Epithelial cell of proximal tubule (primary cell): Measurements from ENCODE around the gene NAB1. TPM values are rescaled to one million over a fixed set of nuclear protein-coding genes. Genes with fewer than 3 reads are reported as not detected.
A peak's percentile ranks its signal among the peaks of the same experiment; 100 is the strongest.

ENCODE experiments used
- DNase-seq: peaks from one replicate; pipeline ENCODE4 v3.0.0-alpha.2; 2011; ENCODE audit warnings: low read depth
- H3K4me3 ChIP-seq: 2 replicates; pipeline ENCODE4 v1.5.1; 2011; ENCODE audit warnings: low read depth, mild to moderate bottlenecking, low read length
- total RNA-seq: library from RNA; depleted of rRNA; stranded (reverse); fragments of >200 nt; gene quantifications from 2 replicates; pipeline ENCODE4 v1.2.3, GENCODE V29; 2015
- TF ChIP-seq, protein P1 (sequence below): conservative IDR thresholded peaks from 2 replicates; pipeline ENCODE4 v1.5.1; 2012; ENCODE audit warnings: low read depth, mild to moderate bottlenecking, low read length

NAB1 gene, protein sequence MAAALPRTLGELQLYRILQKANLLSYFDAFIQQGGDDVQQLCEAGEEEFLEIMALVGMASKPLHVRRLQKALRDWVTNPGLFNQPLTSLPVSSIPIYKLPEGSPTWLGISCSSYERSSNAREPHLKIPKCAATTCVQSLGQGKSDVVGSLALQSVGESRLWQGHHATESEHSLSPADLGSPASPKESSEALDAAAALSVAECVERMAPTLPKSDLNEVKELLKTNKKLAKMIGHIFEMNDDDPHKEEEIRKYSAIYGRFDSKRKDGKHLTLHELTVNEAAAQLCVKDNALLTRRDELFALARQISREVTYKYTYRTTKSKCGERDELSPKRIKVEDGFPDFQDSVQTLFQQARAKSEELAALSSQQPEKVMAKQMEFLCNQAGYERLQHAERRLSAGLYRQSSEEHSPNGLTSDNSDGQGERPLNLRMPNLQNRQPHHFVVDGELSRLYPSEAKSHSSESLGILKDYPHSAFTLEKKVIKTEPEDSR
- total RNA-seq, result 10.0 and 19.5 TPM in 2 replicates

DNA sequence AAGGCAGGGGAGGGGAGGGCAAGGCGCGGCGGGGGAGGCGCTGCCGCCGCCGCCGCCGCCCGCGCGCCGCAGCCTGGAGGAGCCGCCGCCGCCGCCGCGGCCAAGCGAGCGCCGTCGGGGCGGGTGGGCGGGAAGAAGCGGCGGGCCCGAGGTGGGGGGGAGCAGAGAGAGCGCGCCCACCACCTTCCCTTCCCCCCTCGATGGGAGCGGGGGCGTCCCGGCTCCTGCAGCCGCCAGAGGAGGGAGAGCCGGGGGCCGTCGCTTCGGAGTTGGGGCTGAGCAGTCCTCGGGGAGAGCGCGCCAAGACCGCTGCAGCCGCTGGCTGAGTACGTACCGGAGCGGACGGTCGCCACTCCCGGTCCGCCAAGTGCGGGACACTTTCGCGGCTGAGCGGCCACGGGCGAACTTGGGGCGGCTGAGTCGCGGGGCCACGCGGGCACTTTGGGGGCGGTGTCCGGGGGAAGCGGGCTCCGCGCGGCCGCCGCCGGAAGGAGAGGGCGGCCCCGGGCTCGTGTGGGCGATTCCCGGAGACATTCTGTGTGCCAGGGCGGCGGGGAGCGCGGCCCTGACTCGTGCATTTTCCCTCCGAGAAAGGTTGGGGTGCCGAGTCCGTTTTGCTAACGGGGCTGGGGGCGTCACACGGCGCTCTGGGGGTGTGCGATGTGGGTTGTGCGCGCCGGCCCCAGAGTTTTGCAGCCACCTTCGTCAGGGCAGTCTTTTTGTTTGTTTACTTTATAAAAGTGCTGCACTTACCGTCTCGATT, at the start of gene NAB1:
NAB1 (plus strand) TSS at position 49 of the 763 bp plus-strand sequence. CDS start 10,094 bp downstream, outside the sequence.
- TF ChIP-seq, protein P1, sequence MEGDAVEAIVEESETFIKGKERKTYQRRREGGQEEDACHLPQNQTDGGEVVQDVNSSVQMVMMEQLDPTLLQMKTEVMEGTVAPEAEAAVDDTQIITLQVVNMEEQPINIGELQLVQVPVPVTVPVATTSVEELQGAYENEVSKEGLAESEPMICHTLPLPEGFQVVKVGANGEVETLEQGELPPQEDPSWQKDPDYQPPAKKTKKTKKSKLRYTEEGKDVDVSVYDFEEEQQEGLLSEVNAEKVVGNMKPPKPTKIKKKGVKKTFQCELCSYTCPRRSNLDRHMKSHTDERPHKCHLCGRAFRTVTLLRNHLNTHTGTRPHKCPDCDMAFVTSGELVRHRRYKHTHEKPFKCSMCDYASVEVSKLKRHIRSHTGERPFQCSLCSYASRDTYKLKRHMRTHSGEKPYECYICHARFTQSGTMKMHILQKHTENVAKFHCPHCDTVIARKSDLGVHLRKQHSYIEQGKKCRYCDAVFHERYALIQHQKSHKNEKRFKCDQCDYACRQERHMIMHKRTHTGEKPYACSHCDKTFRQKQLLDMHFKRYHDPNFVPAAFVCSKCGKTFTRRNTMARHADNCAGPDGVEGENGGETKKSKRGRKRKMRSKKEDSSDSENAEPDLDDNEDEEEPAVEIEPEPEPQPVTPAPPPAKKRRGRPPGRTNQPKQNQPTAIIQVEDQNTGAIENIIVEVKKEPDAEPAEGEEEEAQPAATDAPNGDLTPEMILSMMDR, result no peak
- H3K4me3 ChIP-seq, result peak within 1 kb of the TSS; percentile 75
- DNase-seq, result no peak

DNA sequence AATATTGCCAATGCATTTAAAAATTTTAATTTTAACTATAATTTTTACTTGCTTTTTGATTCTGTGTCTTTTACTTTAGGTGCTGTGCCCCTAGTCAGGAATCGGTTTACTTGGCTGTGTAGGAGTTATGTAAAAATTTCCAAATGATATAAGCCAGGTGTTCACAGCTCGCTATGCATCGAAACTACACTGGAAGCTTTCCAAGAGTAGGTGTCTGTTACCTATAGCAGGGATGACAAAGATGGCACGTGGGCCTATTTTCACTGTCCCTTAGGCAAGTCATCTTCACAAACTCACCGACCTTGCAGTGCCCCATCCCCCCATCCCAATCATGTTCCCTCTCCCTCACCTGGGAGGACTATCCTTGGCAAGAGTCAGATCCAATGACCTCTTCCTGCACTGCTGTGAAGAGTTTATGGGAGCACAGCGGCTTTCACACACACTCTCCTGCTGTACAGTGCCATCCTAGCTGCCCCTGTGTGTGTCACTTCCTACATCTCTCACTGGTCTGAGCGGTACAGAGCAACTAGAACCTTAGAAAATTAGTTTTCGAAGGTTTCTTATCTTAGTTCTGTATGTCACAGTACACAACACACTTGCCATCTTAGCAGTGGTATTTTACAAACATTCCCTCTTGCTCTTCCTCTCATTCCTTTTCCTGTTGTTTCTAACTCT, 49.2 kb upstream of the NAB1 start:
- TF ChIP-seq, protein P1, result no peak
- no peak for DNase-seq

DNA sequence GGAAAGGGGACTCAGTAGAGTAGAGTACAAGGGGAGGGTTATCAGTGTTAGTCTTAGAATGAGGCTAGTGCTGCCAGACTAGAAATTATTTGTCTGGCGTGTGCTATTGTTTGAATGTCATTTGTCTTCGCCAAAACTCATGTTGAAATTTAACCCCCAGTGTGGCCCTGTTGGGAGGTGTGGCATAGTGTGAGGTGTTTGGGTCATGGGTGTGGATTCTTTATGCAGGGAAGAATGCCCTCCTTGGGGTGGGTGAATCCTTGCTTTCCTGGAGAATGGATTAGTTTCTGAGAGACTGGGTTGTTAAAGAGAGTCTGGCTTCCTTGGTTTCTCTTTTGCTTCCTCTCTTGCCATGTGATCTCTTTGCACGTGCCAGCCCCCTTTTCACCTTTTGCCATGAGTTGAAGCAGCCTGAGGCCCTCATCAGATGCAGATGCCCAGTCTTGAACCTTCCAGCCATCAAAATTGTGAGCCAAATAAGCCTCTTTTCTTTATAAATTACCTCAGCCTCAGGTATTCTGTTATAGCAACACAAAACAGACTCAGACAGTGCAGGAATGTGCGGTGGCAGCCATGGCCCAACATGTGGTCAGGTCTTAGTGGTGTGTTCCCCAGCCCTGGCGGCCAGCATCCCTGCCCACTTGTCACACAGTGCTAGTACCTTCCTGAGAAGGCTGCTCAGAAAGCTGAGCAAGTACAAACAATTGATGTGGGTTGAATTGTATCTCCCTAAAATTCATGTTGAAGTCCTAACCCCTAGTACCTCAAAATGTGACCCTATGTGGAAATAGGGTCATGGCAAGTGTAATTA, 48.4 kb upstream of the NAB1 start:
- H3K4me3 ChIP-seq, result no peak overlapping the region
- TF ChIP-seq, protein P1, result no peak
- no peak for DNase-seq

More for the DNA sequence above, 49.2 kb upstream of the NAB1 start:
- H3K4me3 ChIP-seq, result no peak overlapping the region

DNA sequence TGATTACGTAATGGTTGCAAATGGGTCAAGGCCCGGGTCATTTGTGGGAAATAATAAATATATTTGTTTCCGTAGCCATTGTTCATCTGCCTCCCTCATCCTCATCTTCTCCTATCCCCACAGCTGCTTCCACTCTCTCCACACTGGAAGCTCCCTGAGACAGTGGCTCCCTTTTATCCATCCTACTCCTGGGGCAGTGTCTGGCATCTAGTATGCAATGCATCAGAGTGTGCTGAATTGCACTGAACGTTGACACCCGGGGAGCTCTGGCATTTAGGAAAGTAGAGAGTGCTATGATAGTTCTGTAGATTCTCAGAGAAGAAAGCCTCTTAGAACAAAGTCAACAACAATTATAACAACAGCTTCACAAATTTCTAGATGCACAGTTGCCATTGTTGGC, 45.5 kb upstream of the NAB1 start:
- TF ChIP-seq, protein P1, result no peak
- H3K4me3 ChIP-seq, result no peak overlapping the region
- DNase-seq, result no peak

DNA sequence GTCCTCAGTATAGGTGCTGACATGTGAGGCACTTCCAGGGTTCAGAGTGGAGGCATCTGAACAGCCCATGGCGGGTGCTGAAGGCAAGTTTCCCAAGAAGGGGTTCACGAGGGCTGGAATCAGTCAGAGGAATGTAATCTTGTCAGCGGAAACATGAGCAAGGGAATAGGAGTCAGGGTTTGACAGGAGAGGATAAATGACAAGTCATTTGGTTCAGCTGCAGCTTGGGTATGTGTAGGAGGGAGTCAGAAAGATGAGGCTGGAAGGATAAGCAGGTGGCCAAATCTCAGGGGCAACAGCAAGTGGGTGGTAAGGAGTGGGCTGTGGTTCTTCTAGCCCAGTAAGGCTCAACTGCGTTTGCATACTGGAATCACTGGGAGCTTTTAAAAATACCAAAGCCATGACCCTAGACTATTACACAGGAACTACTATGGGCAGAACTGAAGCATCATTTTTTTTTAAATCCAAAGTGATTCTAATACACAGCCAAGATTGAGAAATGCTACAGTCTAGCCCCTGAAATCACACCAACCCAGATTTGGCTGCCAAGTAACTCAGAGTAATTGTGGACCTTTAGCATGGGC, 41.8 kb upstream of the NAB1 start:
- TF ChIP-seq, protein P1, result no peak
- no peak for DNase-seq
- no peak overlapping the region for H3K4me3 ChIP-seq
